ENCODE data around the gene DTD1. TPM values are rescaled to one million over a fixed set of nuclear protein-coding genes. Genes with fewer than 3 reads are reported as not detected.

Gene DTD1
- total RNA-seq, 3 donors from 2014 or later: 10.9 to 18.1 (median 14.1) TPM

DNA sequence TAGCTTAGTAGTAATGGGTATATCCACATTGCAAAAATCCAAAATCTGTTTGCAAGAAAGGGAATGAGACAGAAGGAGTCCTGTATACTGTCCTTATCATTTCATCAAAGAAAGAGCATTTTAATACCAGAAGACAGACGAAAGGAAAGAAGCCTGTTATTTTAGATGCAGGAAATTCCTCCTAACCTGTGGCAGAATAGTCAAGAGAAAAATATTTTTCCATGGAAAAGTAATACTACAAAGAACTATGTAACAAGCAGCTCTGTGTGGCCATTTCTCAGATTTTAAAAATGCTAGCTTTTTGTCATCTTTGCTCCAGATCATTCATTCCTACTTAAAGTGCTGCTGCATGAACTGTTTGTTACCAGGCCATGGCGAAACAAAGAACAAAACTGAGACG is 152.9 kb downstream of the DTD1 start:
- DNase-seq (no peak), ATAC-seq (no peak)
- no peaks in the 10 kb centered on the region for H3K9me3 ChIP-seq
- no peaks in the 10 kb centered on the region for H3K4me1 ChIP-seq (ENCODE audit: low read depth)
- intact Hi-C loops (cut with DNase I, micrococcal nuclease): no loop called here
- H3K36me3 ChIP-seq (ENCODE audit: low read depth): no peaks in the 10 kb centered on the region
- no peak for TF ChIP-seq CTCF (IDR thresholded peaks at IDR 0.05)
- no peak overlapping the region for H3K4me3 ChIP-seq

- Histone ChIP-seq H3K4me3 (no peak overlapping the region), H3K4me1 (ENCODE audit: low read depth) (no peaks in the 10 kb centered on the region), H3K9me3 (no peaks in the 10 kb centered on the region), H3K36me3 (ENCODE audit: low read depth) (no peaks in the 10 kb centered on the region)
- ATAC-seq (no peak), DNase-seq (no peak)
- intact Hi-C loops (cut with DNase I, micrococcal nuclease): no loop called here
- no peak for TF ChIP-seq CTCF (IDR thresholded peaks at IDR 0.05)
Measured at GRCh38 chr20:18742841-18743240, 155.0 kb downstream of the DTD1 start.

- Histone ChIP-seq H3K36me3 (ENCODE audit: low read depth) (no peaks in the 10 kb centered on the region), H3K9me3 (no peaks in the 10 kb centered on the region), H3K4me1 (ENCODE audit: low read depth) (no peaks in the 10 kb centered on the region), H3K4me3 (no peak overlapping the region)
- no peak for ATAC-seq
- DNase-seq: no peak
- TF ChIP-seq CTCF (IDR thresholded peaks at IDR 0.05): no peak
- intact Hi-C loops (cut with DNase I, micrococcal nuclease): no loop called here
Measured at GRCh38 chr20:18743665-18744440, 156.0 kb downstream of the DTD1 start.

- Histone ChIP-seq H3K4me1 (ENCODE audit: low read depth) (peaks cover 5% of the 10 kb centered on the region), H3K36me3 (ENCODE audit: low read depth) (no peaks in the 10 kb centered on the region), H3K4me3 (no peak overlapping the region), H3K9me3 (no peaks in the 10 kb centered on the region)
- no peak for DNase-seq
- TF ChIP-seq CTCF (IDR thresholded peaks at IDR 0.05): no peak
- intact Hi-C loops (cut with DNase I, micrococcal nuclease): no loop called here
- no peak for ATAC-seq
Measured at GRCh38 chr20:18747090-18747489, 159.2 kb downstream of the DTD1 start.

DNA sequence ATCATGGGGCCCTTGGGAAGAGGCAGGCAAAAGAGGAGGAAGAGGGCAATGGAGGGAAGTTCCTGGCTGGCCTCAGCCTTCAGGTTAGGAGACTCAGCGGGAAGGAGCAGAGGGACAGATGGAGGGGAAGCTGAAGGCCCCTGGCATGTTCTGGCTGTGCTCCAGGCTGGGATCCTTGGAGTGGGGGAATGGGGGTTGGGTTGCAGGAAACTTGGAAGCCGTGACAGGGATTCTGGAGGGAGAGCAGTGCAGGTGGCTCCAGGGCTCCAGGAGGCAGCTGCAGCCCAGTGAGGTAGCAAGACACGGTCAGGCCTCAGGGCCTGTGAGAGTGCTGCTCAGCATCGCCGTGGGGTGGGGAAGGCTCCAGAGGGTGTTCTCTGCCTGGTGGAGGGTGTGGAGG is 161.1 kb downstream of the DTD1 start:
- ATAC-seq (no peak), DNase-seq (no peak)
- no peak overlapping the region for H3K4me3 ChIP-seq
- peaks cover 5% of the 10 kb centered on the region for H3K4me1 ChIP-seq (ENCODE audit: low read depth)
- H3K9me3 ChIP-seq: no peaks in the 10 kb centered on the region
- no peaks in the 10 kb centered on the region for H3K36me3 ChIP-seq (ENCODE audit: low read depth)
- TF ChIP-seq CTCF (IDR thresholded peaks at IDR 0.05): no peak
- intact Hi-C loops (cut with DNase I, micrococcal nuclease): no loop called here

Data from mucosa of descending colon (tissue), 3 donors.